GM12891 (cell line): ENCODE data around the gene MTM1.

Experiments used
- PAX5 ChIP-seq: IDR thresholded peaks from 2 replicates; pipeline ENCODE4 v1.6.1; 2011; ENCODE audit warnings: low read length, moderate library complexity, mild to moderate bottlenecking; ENCODE audit not compliant: insufficient read depth, severe bottlenecking
- POLR2A ChIP-seq: IDR thresholded peaks from 2 replicates; pipeline ENCODE4 v1.6.1; 2011; ENCODE audit warnings: low read depth, low read length, control low read depth
- POLR2AphosphoS5 ChIP-seq: IDR thresholded peaks from 2 replicates; pipeline ENCODE4 v1.6.1; 2011; ENCODE audit warnings: low read depth, low read length, control low read depth
- TAF1 ChIP-seq: IDR thresholded peaks from 2 replicates; pipeline ENCODE4 v1.6.1; 2011; ENCODE audit warnings: low read depth, low read length, control low read depth

DNA sequence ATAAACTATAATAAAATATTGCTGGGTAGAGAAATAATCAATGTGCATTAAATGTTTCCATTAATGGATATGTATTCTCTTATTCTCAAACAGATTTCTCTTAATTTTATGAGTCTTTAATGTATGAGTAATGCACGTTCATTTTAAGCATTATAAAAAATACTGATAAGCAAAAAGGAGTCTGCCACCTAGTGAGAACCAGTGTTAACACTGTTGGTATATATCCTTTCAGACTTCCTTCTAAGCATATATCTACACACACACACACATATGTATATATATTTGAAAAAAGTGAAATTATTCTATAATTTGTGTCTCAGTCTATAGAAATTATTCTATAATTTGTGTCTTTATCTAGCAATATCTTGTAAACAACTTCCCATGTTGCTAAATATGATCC is 74.8 kb downstream of the MTM1 start:
- TF ChIP-seq POLR2A = no peak
- no peak for TF ChIP-seq POLR2AphosphoS5
- no peak for TF ChIP-seq TAF1
- no peak for TF ChIP-seq PAX5
